ENCODE results near the gene NEK2. TPM values are rescaled to one million over a fixed set of nuclear protein-coding genes. Genes with fewer than 3 reads are reported as not detected.
"Not testable (repeated sequence)": the region's sequence is repeated elsewhere in the genome, so short reads cannot be mapped to it uniquely, and the experiment has no call there.

The NEK2 gene
- total RNA-seq, 1 donor from 2014 or later, result 28.0 TPM

GRCh38 chr1:211637066-211637465 lies 38.4 kb downstream of the NEK2 start:
- no peak for TF ChIP-seq CTCF (conservative IDR thresholded peaks at IDR 0.05; ENCODE audit: low read depth, low read length)
- no peak for DNase-seq (ENCODE audit: low read depth)
- H3K4me3 ChIP-seq (ENCODE audit: low read depth, low read length), result no peak overlapping the region

GRCh38 chr1:211636575-211637029 lies 38.8 kb downstream of the NEK2 start:
- H3K4me3 ChIP-seq (ENCODE audit: low read depth, low read length), result not testable (repeated sequence)
- peak; percentile 82 for DNase-seq (ENCODE audit: low read depth)

GRCh38 chr1:211635597-211636205 lies 39.7 kb downstream of the NEK2 start:
- no peak overlapping the region for H3K4me3 ChIP-seq (ENCODE audit: low read depth, low read length)
- DNase-seq (ENCODE audit: low read depth), result no peak
- TF ChIP-seq CTCF (conservative IDR thresholded peaks at IDR 0.05; ENCODE audit: low read depth, low read length), result no peak

- no peak for DNase-seq (ENCODE audit: low read depth)
- H3K4me3 ChIP-seq (ENCODE audit: low read depth, low read length), result no peak overlapping the region
- TF ChIP-seq CTCF (conservative IDR thresholded peaks at IDR 0.05; ENCODE audit: low read depth, low read length), result no peak
Measured at GRCh38 chr1:211634931-211635330, 40.5 kb downstream of the NEK2 start.

- H3K4me3 ChIP-seq (ENCODE audit: low read depth, low read length), result no peak overlapping the region
- no peak for DNase-seq (ENCODE audit: low read depth)
- TF ChIP-seq CTCF (conservative IDR thresholded peaks at IDR 0.05; ENCODE audit: low read depth, low read length), result no peak
Measured at GRCh38 chr1:211634461-211634860, 41.0 kb downstream of the NEK2 start.

GRCh38 chr1:211633524-211633846 lies 41.9 kb downstream of the NEK2 start:
- H3K4me3 ChIP-seq (ENCODE audit: low read depth, low read length), result no peak overlapping the region
- no peak for TF ChIP-seq CTCF (conservative IDR thresholded peaks at IDR 0.05; ENCODE audit: low read depth, low read length)
- DNase-seq (ENCODE audit: low read depth), result no peak

- no peak for TF ChIP-seq CTCF (conservative IDR thresholded peaks at IDR 0.05; ENCODE audit: low read depth, low read length)
- no peak for DNase-seq (ENCODE audit: low read depth)
- no peak overlapping the region for H3K4me3 ChIP-seq (ENCODE audit: low read depth, low read length)
Measured at GRCh38 chr1:211632808-211633523, 42.5 kb downstream of the NEK2 start.
